DND-41 (cell line): Measurements from ENCODE around the gene CASR.
"Not testable (repeated sequence)": the region's sequence is repeated elsewhere in the genome, so short reads cannot be mapped to it uniquely, and the experiment has no call there.

Source experiments
- ATAC-seq: fragments of 200-7000 bp; cut with Tn5 transposase; 3 replicates; pipeline ENCODE4 v1.9.1; 2021; ENCODE audit warnings: low read depth; ENCODE audit not compliant: insufficient read depth
- DNase-seq: peaks from one replicate; pipeline ENCODE4 v3.0.0-alpha.2; 2020
- H2AFZ ChIP-seq: 2 replicates; pipeline ENCODE4 v1.6.0; 2012; ENCODE audit warnings: low read depth, low read length
- H3K27ac ChIP-seq: 2 replicates; pipeline ENCODE4 v1.5.1; 2012; ENCODE audit warnings: low read length, inconsistent platforms
- H3K27me3 ChIP-seq: fragments of 200-600 bp; sonication (generic); 2 replicates; pipeline ENCODE4 v1.6.0; 2012; ENCODE audit warnings: low read length, mild to moderate bottlenecking, inconsistent platforms; ENCODE audit not compliant: insufficient read depth, poor library complexity
- H3K36me3 ChIP-seq: 2 replicates; pipeline ENCODE4 v1.5.1; 2012; ENCODE audit warnings: low read length, inconsistent platforms; ENCODE audit not compliant: insufficient read depth
- H3K4me1 ChIP-seq: 2 replicates; pipeline ENCODE4 v1.5.1; 2012; ENCODE audit warnings: mild to moderate bottlenecking, low read length; ENCODE audit not compliant: insufficient read depth
- H3K4me2 ChIP-seq: 2 replicates; pipeline ENCODE4 v1.6.0; 2012; ENCODE audit warnings: mild to moderate bottlenecking, moderate library complexity, low read length, inconsistent platforms; ENCODE audit not compliant: insufficient read depth
- H3K4me3 ChIP-seq, 2 experiments: fragments of 200-600 bp in 1 of 2; shearing (Covaris generic) in 1 of 2; 2 replicates each; pipeline ENCODE4 v1.5.1; 2012 to 2016; ENCODE audit warnings: inconsistent platforms in 2 of 2, low read length in 2 of 2, mild to moderate bottlenecking in 2 of 2, low read depth in 1 of 2, moderate library complexity in 1 of 2
- H3K79me2 ChIP-seq: 2 replicates; pipeline ENCODE4 v1.6.0; 2012; ENCODE audit warnings: low read length, inconsistent platforms; ENCODE audit not compliant: insufficient read depth
- H3K9ac ChIP-seq: 2 replicates; pipeline ENCODE4 v1.6.0; 2012; ENCODE audit warnings: low read depth, mild to moderate bottlenecking, inconsistent platforms, low read length, moderate library complexity
- H3K9me3 ChIP-seq: 2 replicates; pipeline ENCODE4 v1.5.1; 2012; ENCODE audit warnings: low read length, moderate library complexity, mild to moderate bottlenecking, inconsistent platforms; ENCODE audit not compliant: insufficient read depth, severe bottlenecking
- H4K20me1 ChIP-seq: 2 replicates; pipeline ENCODE4 v1.6.0; 2012; ENCODE audit warnings: low read length; ENCODE audit not compliant: insufficient read depth
- CTCF ChIP-seq: IDR thresholded peaks from 2 replicates; pipeline ENCODE4 v1.5.1; 2012; ENCODE audit warnings: borderline replicate concordance, low read length, moderate library complexity, mild to moderate bottlenecking; ENCODE audit not compliant: poor library complexity, severe bottlenecking; ENCODE audit errors: extremely low read depth
- EZH2 ChIP-seq: IDR thresholded peaks from 3 replicates; pipeline ENCODE4 v1.6.1; 2012; ENCODE audit warnings: borderline replicate concordance, low read depth, mild to moderate bottlenecking, moderate library complexity, low read length, inconsistent platforms; ENCODE audit not compliant: severe bottlenecking

Gene CASR

GRCh38 chr3:122200661-122201060 is 17.2 kb downstream of the CASR start:
- Histone ChIP-seq H3K4me2 (no peak overlapping the region), H3K9me3 (no peaks in the 10 kb centered on the region), H3K9ac (no peak overlapping the region), H3K4me3 (no peak overlapping the region), H3K79me2 (no peaks in the 10 kb centered on the region), H3K36me3 (no peaks in the 10 kb centered on the region), H3K27me3 (peaks cover 8% of the 10 kb centered on the region), H4K20me1 (no peaks in the 10 kb centered on the region), H3K4me1 (no peaks in the 10 kb centered on the region), H2AFZ (no peak overlapping the region), H3K27ac (no peak overlapping the region)
- ATAC-seq (no peak), DNase-seq (no peak)
- TF ChIP-seq EZH2: no peak
- TF ChIP-seq CTCF: no peak

- not testable (repeated sequence) for H4K20me1 ChIP-seq, DNase-seq, H3K27me3 ChIP-seq, H3K4me3 ChIP-seq, H3K27ac ChIP-seq, H3K79me2 ChIP-seq, ATAC-seq, H3K9ac ChIP-seq, H2AFZ ChIP-seq, H3K4me2 ChIP-seq, H3K4me1 ChIP-seq, H3K9me3 ChIP-seq, H3K36me3 ChIP-seq
Measured at GRCh38 chr3:122201476-122201875, 18.0 kb downstream of the CASR start.

- H3K9me3 ChIP-seq: no peaks in the 10 kb centered on the region
- no peak for TF ChIP-seq CTCF
- no peak for TF ChIP-seq EZH2
- no peaks in the 10 kb centered on the region for H3K27me3 ChIP-seq
- DNase-seq: no peak
- no peaks in the 10 kb centered on the region for H4K20me1 ChIP-seq
- no peak overlapping the region for H3K4me2 ChIP-seq
- H3K9ac ChIP-seq: no peak overlapping the region
- no peak overlapping the region for H3K4me3 ChIP-seq
- H2AFZ ChIP-seq: no peak overlapping the region
- no peaks in the 10 kb centered on the region for H3K36me3 ChIP-seq
- no peak for ATAC-seq
- H3K79me2 ChIP-seq: no peaks in the 10 kb centered on the region
- no peaks in the 10 kb centered on the region for H3K4me1 ChIP-seq
- no peak overlapping the region for H3K27ac ChIP-seq
Measured at GRCh38 chr3:122208579-122208978, 25.1 kb downstream of the CASR start.

- no peak for ATAC-seq
- no peak overlapping the region for H2AFZ ChIP-seq
Measured at GRCh38 chr3:122213650-122214049, 30.2 kb downstream of the CASR start.

More at GRCh38 chr3:122213650-122214049, 30.2 kb downstream of the CASR start:
- Histone ChIP-seq H3K9me3 (no peaks in the 10 kb centered on the region), H3K27me3 (no peaks in the 10 kb centered on the region), H3K4me2 (no peak overlapping the region), H3K36me3 (no peaks in the 10 kb centered on the region), H3K79me2 (no peaks in the 10 kb centered on the region), H3K4me3 (no peak overlapping the region), H3K9ac (no peak overlapping the region), H4K20me1 (no peaks in the 10 kb centered on the region), H3K27ac (no peak overlapping the region), H3K4me1 (no peaks in the 10 kb centered on the region)
- no peak for DNase-seq
- no peak for TF ChIP-seq EZH2
- no peak for TF ChIP-seq CTCF
